HK-2 (cell line): ENCODE measurements around the gene ZRANB3.
"Not testable (repeated sequence)": the region's sequence is repeated elsewhere in the genome, so short reads cannot be mapped to it uniquely, and the experiment has no call there.

ENCODE experiments used
- DNase-seq: peaks from one replicate; pipeline ENCODE4 v3.0.0-alpha.2; 2018; ENCODE audit not compliant: unreplicated experiment

ZRANB3 gene

DNA sequence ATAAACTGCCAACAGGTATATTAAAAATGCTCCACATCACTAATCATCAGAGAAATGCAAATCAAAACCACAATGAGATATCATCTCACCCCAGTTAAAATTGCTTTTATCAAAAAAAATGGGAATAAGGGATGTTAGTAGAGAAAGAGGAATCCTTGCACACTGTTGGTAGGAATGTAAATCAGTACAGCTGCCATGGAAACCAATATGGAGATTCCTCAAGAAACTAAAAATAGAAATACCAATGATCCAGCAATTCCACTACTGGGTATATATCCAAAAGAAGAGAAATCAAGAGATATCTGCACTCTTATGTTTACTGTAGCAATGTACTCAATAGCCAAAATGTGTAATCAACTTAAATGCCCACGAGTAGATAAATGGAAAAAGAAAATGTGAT is 40.6 kb downstream of the ZRANB3 start:
- no peak for DNase-seq

- no peak for DNase-seq
These were observed 45.6 kb downstream of the ZRANB3 start for GRCh38 chr2:135485441-135485840.

GRCh38 chr2:135475128-135475527 is 55.9 kb downstream of the ZRANB3 start:
- DNase-seq = no peak

GRCh38 chr2:135473567-135473966 is 57.5 kb downstream of the ZRANB3 start:
- DNase-seq = peak; percentile 9

DNA sequence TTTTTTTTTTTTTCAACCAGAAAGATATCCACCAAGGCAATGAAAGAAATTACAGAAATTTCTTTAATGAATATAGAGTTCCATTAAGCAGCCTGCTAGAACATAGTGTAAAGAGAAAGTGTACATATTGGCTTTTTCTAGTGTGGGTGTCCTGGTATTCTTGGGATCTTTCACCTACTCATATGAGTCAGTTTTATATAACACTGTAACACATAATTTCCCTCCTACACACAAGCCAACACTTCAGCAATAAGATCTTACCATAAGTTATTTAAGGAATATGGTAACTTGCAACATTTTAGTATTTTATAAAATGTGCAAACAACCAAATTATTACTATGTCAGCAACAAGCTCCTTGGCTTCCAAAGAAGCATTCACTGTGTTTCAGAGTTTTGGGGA is 59.9 kb downstream of the ZRANB3 start:
- no peak for DNase-seq

GRCh38 chr2:135457279-135457678 is 73.7 kb downstream of the ZRANB3 start:
- DNase-seq = no peak

- DNase-seq = no peak
These were observed 74.2 kb downstream of the ZRANB3 start for GRCh38 chr2:135456835-135457234.

DNA sequence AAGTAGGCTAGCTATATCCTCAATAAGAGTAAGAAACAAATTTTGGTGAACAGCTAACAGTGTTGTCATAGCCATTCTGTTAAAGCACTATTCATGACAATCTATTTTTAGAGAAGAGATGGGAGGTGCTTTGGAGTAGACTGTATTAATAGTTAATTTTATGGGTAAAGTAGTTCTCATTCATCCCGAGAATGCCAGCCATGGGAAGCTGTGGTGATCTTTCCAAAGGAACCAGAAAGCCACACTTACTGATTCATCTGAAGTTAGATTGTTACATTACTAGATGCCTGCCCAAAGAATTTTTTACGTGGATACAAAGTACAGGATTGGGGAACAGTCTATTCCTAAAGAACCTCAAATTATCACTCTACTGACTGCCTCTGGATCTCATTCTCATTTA is 74.6 kb downstream of the ZRANB3 start:
- DNase-seq = no peak

DNA sequence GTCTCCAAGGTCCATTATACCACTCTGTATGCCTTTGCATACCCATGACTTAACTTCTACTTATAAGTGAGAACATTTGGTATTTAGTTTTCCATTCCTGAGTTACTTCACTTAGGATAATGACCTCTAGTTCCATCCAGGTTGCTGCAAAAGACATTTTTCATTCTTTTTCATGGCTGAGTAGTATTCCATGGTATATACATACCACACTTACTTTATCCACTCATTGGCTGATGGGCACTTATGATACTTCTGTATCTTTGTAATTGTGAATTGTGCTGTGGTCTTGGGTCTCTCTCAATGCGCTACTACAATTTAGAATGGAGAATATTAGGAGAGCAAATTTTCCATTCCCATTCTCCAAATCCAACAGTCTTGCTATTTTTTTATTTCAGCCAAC is 76.4 kb downstream of the ZRANB3 start:
- DNase-seq = no peak

- not testable (repeated sequence) for DNase-seq
These were observed 78.0 kb downstream of the ZRANB3 start for GRCh38 chr2:135453027-135453426.

- DNase-seq = no peak
These were observed 79.1 kb downstream of the ZRANB3 start for GRCh38 chr2:135451966-135452365.

DNA sequence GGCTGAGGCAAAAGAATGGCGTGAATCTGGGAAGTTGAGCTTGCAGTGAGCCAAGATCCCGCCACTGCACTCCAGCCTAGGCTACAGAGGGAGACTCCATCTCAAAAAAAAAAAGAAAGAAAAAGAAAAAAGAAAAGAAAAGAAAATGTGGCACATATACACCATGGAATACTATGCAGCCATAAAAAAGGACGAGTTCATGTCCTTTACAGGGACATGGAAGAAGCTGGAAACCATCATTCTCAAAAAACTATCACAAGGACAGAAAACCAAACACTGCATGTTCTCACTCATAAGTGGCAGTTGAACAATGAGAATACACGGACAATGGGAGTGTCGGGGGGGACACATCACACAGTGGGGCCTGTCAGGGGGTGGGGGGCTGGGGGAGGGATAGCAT is 88.0 kb downstream of the ZRANB3 start:
- DNase-seq = not testable (repeated sequence)

GRCh38 chr2:135435155-135435554 is 95.9 kb downstream of the ZRANB3 start:
- DNase-seq = not testable (repeated sequence)

- no peak for DNase-seq
These were observed 106.2 kb downstream of the ZRANB3 start for GRCh38 chr2:135424849-135425248.

GRCh38 chr2:135422898-135423297 is 108.1 kb downstream of the ZRANB3 start:
- DNase-seq = no peak

DNA sequence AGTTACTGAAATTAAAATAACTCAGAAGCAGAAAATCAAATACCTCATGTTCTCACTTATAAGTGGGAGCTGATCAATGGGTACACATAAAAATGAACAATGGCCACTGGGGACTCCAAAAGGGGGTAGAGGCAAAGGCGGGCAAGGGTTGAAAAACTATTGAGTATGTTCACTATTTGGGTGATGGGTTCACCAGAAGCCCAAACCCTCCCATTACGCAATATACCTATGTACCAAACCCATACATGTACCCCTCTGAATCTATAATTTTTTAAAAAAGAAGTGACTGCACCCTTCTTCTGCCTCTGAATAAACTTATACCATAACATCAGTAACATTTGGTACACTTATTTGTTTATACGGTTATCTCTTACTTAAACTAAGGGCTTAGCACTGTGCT is 119.4 kb downstream of the ZRANB3 start:
- DNase-seq = no peak

GRCh38 chr2:135409436-135409835 is 121.6 kb downstream of the ZRANB3 start:
- no peak for DNase-seq

DNA sequence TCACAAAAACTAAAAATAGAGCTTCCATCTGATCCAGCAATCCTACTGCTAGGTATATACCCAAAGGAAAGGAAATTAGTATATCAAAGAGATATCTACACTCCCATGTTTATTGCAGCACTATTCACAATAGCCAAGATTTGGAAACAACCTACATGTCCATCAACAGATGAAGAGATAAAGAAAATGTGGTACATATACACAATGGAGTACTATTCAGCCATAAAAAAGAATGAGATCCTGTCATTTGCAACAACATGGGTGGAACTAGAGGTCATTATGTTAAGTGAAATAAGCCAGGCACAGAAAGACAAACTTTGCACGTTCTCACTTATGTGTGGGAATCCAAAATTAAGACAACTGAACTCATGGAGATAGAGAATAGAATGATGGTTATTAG is 134.8 kb downstream of the ZRANB3 start:
- not testable (repeated sequence) for DNase-seq

- no peak for DNase-seq
These were observed 144.0 kb downstream of the ZRANB3 start for GRCh38 chr2:135386993-135387392.

GRCh38 chr2:135378591-135378990 is 152.4 kb downstream of the ZRANB3 start:
- no peak for DNase-seq

DNA sequence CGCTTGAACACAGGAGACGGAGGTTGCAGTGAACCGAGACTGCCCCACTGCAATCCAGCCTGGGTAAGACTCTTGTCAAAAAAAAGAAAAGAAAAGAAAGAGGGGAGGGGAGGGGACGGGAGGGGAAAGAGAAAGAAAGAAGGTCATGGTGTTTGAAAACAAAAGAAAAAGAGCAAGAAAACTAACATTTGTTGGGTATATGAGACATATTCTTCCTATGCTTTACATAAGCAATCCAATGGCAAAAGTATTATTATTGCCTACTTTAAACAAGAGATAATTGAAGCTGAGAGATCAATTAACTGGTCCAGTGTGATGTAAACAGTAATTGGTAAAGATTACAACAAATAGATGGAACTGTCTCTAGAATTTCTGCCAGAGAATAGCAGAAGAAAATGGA is 157.3 kb downstream of the ZRANB3 start:
- DNase-seq = no peak

DNA sequence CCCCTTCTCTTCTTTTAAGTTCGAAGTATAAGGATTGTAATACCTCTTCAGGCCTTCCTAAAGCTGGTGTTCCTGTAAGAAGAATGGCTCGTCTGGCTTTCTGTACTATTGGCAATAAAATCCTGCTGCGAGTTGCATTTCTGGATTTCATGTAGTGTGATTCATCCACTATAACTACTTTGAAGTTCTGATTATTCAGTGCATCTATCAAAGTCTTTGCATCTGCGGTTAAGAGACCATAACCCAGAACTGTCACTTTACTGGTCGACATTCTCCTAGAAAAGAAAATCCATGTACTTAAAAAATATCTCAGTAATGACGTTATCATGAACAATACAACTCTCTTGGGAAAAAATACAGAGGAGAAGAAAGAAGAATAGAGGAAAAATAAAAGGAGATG is 181.1 kb downstream of the ZRANB3 start:
- DNase-seq = no peak

DNA sequence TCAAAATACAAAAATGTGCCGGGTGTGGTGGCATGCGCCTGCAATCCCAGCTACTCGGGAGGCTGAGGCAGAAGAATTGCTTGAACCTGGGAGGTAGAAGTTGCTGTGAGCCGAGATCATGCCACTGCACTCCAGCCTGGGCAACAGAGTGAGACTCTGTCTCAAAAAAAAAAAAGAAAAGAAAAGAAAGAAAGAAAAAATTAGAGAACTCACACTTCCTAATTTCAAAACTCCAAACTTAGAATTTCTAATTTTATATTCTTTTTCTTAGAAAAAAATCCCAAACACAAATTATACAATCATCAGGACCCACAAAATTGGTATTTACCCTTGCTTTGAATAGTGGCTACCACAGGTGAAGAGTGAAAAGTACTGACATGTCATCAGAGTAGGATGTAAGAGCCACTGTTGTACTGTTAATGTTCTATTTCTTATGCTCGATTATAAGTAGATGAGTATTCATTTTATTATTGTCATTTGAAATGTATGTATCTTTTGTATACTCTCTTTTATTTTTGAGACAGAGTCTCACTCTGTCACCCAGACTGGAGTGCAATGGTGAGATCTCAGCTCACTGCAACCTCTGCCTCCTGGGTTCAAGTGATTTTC is 182.8 kb downstream of the ZRANB3 start:
- DNase-seq = not testable (repeated sequence)

DNA sequence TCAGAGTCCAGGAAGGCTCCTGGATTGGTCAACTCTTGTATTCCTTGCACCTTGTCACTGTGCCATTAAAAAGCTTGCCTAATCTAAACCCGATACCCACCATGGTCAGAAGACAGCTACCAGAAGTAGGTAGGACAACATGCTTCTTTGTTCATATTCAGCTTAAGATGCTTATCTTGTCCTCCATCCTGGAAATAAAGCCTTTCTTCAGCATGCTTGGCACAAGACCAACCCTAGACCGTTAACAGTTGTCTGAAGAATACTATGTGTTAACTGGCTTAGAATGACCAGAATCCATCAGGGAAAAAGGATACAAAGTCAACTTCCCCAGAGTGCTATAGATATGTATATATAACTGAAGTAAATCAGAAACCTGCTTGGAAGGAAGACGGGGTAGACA is 193.9 kb downstream of the ZRANB3 start:
- DNase-seq = no peak
